WTC11 (cell line): ENCODE data around the gene ANKRD9. TPM values are rescaled to one million over a fixed set of nuclear protein-coding genes. Genes with fewer than 3 reads are reported as not detected.

Experiments used
- ATAC-seq: fragments of 200-7000 bp; cut with Tn5 transposase; 2 replicates; pipeline ENCODE4 v1.10.0; 2021; ENCODE audit warnings: mild to moderate bottlenecking, moderate library complexity
- CTCF ChIA-PET: fragments of 300-600 bp; sonication (Branson Sonifier 250); formaldehyde crosslinking; loops from one replicate; lab custom pipeline; 2021; ENCODE audit warnings: antibody characterized with exemption; lab: Charles Lee
- POLR2A ChIA-PET: fragments of 350-600 bp; sonication (Branson Sonifier 250); formaldehyde crosslinking; loops from one replicate; lab custom pipeline; 2021; ENCODE audit warnings: antibody characterized with exemption; lab: Charles Lee
- DNase-seq: peaks from one replicate; pipeline ENCODE4 v3.0.0; 2021; ENCODE audit warnings: low spot score
- H3K27ac Mint-ChIP-seq: 2 replicates; pipeline ENCODE4 v1.8.0; 2021; ENCODE audit warnings: mixed read lengths
- H3K27me3 Mint-ChIP-seq: 2 replicates; pipeline ENCODE4 v1.8.0; 2021; ENCODE audit warnings: low read depth, mild to moderate bottlenecking, moderate library complexity, mixed read lengths
- H3K36me3 Mint-ChIP-seq: 2 replicates; pipeline ENCODE4 v1.8.0; 2021; ENCODE audit warnings: mixed read lengths
- H3K4me1 Mint-ChIP-seq: 2 replicates; pipeline ENCODE4 v1.8.0; 2022; ENCODE audit warnings: mixed read lengths
- H3K4me3 Mint-ChIP-seq: 2 replicates; pipeline ENCODE4 v1.8.0; 2021; ENCODE audit warnings: mild to moderate bottlenecking, moderate library complexity, mixed read lengths
- H3K9me3 Mint-ChIP-seq: 2 replicates; pipeline ENCODE4 v1.8.0; 2021; ENCODE audit warnings: mixed read lengths
- CBFB ChIP-seq: sonication (generic); formaldehyde crosslinking; IDR thresholded peaks from 2 replicates; pipeline ENCODE4 v1.8.1; 2022; ENCODE audit warnings: mild to moderate bottlenecking, low read depth, missing genetic modification reagents
- E2F1 ChIP-seq: sonication (generic); formaldehyde crosslinking; IDR thresholded peaks from 2 replicates; pipeline ENCODE4 v1.8.0; 2022; ENCODE audit warnings: mild to moderate bottlenecking, missing genetic modification reagents
- E2F4 ChIP-seq: sonication (generic); formaldehyde crosslinking; IDR thresholded peaks from 2 replicates; pipeline ENCODE4 v1.8.1; 2022; ENCODE audit warnings: low read depth, mild to moderate bottlenecking, moderate library complexity, missing genetic modification reagents, borderline replicate concordance
- ESRRA ChIP-seq: sonication (generic); formaldehyde crosslinking; IDR thresholded peaks from 2 replicates; pipeline ENCODE4 v1.8.1; 2022; ENCODE audit warnings: mild to moderate bottlenecking, missing genetic modification reagents, borderline replicate concordance
- FOXP1 ChIP-seq: sonication (generic); formaldehyde crosslinking; IDR thresholded peaks from 2 replicates; pipeline ENCODE4 v1.8.0; 2022; ENCODE audit warnings: missing genetic modification reagents, mild to moderate bottlenecking, moderate library complexity, borderline replicate concordance
- GABPB1 ChIP-seq: sonication (generic); formaldehyde crosslinking; IDR thresholded peaks from 2 replicates; pipeline ENCODE4 v1.8.1; 2023; ENCODE audit warnings: mild to moderate bottlenecking, missing genetic modification reagents
- GRHL2 ChIP-seq: fragments of 250-450 bp; sonication (Bioruptor Pico); IDR thresholded peaks from 2 replicates; pipeline ENCODE4 v1.8.0; 2022; ENCODE audit warnings: mild to moderate bottlenecking, moderate library complexity; ENCODE audit not compliant: insufficient replicate concordance, severe bottlenecking
- HMGXB4 ChIP-seq: sonication (generic); formaldehyde crosslinking; IDR thresholded peaks from 2 replicates; pipeline ENCODE4 v1.8.1; 2023; ENCODE audit warnings: mild to moderate bottlenecking, moderate library complexity, missing genetic modification reagents
- IRF1 ChIP-seq: sonication (generic); formaldehyde crosslinking; IDR thresholded peaks from 2 replicates; pipeline ENCODE4 v1.8.0; 2023; ENCODE audit warnings: missing genetic modification reagents
- JAZF1 ChIP-seq: fragments of 250-450 bp; sonication (Bioruptor Pico); IDR thresholded peaks from 2 replicates; pipeline ENCODE4 v1.9.0; 2021; ENCODE audit warnings: moderate library complexity, mild to moderate bottlenecking, inconsistent platforms
- MYBL2 ChIP-seq: sonication (generic); formaldehyde crosslinking; IDR thresholded peaks from 2 replicates; pipeline ENCODE4 v1.8.1; 2023; ENCODE audit warnings: mild to moderate bottlenecking, moderate library complexity, missing genetic modification reagents
- NR2C2 ChIP-seq: sonication (generic); formaldehyde crosslinking; IDR thresholded peaks from 2 replicates; pipeline ENCODE4 v1.8.0; 2022; ENCODE audit warnings: mild to moderate bottlenecking, missing genetic modification reagents
- NR3C1 ChIP-seq: sonication (generic); formaldehyde crosslinking; conservative IDR thresholded peaks from 2 replicates; pipeline ENCODE4 v1.8.1; 2023; ENCODE audit warnings: low read depth, mild to moderate bottlenecking, missing genetic modification reagents
- OVOL2 ChIP-seq: fragments of 250-450 bp; sonication (Bioruptor Pico); IDR thresholded peaks from 2 replicates; pipeline ENCODE4 v1.9.0; 2021; ENCODE audit warnings: mild to moderate bottlenecking, borderline replicate concordance
- SOX15 ChIP-seq: fragments of 250-450 bp; sonication (Bioruptor Pico); IDR thresholded peaks from 2 replicates; pipeline ENCODE4 v1.9.0; 2021; ENCODE audit warnings: mild to moderate bottlenecking
- TEAD4 ChIP-seq: sonication (generic); formaldehyde crosslinking; IDR thresholded peaks from 2 replicates; pipeline ENCODE4 v1.8.0; 2022; ENCODE audit warnings: mild to moderate bottlenecking, missing genetic modification reagents
- USF2 ChIP-seq: sonication (generic); formaldehyde crosslinking; IDR thresholded peaks from 2 replicates; pipeline ENCODE4 v1.8.1; 2023; ENCODE audit warnings: mild to moderate bottlenecking, missing genetic modification reagents, moderate library complexity
- ZNF121 ChIP-seq: sonication (generic); formaldehyde crosslinking; IDR thresholded peaks from 2 replicates; pipeline ENCODE4 v1.8.0; 2023; ENCODE audit warnings: missing genetic modification reagents
- total RNA-seq: library from RNA; stranded (reverse); gene quantifications from 3 replicates; pipeline ENCODE4 v1.2.3, GENCODE V29; 2021
- TF ChIP-seq, protein P1 (sequence below): fragments of 200-600 bp; IDR thresholded peaks from 2 replicates; pipeline ENCODE4 v1.8.0; 2022; ENCODE audit warnings: antibody characterized with exemption
- TF ChIP-seq, protein P2 (sequence below): fragments of 250-450 bp; sonication (Bioruptor Pico); IDR thresholded peaks from 2 replicates; pipeline ENCODE4 v1.9.0; 2021; ENCODE audit warnings: mild to moderate bottlenecking

ANKRD9 gene
- total RNA-seq, 1 experiment from 2014 or later, result 63.8 TPM

DNA sequence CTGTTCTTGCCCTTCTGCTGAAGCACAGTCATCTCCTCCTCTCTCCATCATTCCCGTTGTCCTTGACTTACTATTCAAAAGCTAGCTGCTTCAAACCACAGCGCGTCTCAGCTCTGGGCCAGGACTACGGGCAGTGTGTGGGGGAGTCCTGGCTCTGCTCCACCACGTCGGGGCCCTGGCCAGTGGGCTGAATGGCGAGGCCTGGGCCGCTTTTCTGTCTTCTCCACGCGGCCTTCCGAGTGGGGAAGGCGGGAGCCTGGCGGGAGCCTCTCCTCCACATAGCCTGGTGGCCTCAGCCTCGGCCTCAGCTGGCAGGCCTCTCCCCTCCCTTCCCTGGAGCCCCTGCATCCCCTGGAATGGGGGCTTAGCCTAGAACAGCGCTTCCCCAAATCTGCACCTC, 16.5 kb downstream of the ANKRD9 start:
- DNase-seq, result no peak
- Mint-ChIP-seq H3K9me3 (no peaks in the 10 kb centered on the region), H3K36me3 (no peaks in the 10 kb centered on the region), H3K4me1 (no peaks in the 10 kb centered on the region), H3K4me3 (no peak overlapping the region), H3K27ac (no peak overlapping the region), H3K27me3 (no peaks in the 10 kb centered on the region)
- ChIA-PET CTCF (no interaction called here), POLR2A (interaction anchor here (0.6 kb wide), 1 partner anchor 416 kb away, joined by 4 read pairs; no protein-coding TSS in a partner anchor)
- no peak for ATAC-seq
- no peak for TF ChIP-seq SOX15 (CRISPR knock-in tag)
- TF ChIP-seq MYBL2 (CRISPR knock-in tag), result no peak
- no peak for TF ChIP-seq E2F1 (CRISPR knock-in tag)
- TF ChIP-seq NR3C1 (CRISPR knock-in tag), result no peak
- TF ChIP-seq, protein P1, sequence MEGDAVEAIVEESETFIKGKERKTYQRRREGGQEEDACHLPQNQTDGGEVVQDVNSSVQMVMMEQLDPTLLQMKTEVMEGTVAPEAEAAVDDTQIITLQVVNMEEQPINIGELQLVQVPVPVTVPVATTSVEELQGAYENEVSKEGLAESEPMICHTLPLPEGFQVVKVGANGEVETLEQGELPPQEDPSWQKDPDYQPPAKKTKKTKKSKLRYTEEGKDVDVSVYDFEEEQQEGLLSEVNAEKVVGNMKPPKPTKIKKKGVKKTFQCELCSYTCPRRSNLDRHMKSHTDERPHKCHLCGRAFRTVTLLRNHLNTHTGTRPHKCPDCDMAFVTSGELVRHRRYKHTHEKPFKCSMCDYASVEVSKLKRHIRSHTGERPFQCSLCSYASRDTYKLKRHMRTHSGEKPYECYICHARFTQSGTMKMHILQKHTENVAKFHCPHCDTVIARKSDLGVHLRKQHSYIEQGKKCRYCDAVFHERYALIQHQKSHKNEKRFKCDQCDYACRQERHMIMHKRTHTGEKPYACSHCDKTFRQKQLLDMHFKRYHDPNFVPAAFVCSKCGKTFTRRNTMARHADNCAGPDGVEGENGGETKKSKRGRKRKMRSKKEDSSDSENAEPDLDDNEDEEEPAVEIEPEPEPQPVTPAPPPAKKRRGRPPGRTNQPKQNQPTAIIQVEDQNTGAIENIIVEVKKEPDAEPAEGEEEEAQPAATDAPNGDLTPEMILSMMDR, result no peak
- TF ChIP-seq JAZF1 (CRISPR knock-in tag), result no peak
- no peak for TF ChIP-seq IRF1 (CRISPR knock-in tag)
- no peak for TF ChIP-seq OVOL2 (CRISPR knock-in tag)
- TF ChIP-seq E2F4 (CRISPR knock-in tag), result no peak
- TF ChIP-seq CBFB (CRISPR knock-in tag), result no peak
- TF ChIP-seq, protein P2, sequence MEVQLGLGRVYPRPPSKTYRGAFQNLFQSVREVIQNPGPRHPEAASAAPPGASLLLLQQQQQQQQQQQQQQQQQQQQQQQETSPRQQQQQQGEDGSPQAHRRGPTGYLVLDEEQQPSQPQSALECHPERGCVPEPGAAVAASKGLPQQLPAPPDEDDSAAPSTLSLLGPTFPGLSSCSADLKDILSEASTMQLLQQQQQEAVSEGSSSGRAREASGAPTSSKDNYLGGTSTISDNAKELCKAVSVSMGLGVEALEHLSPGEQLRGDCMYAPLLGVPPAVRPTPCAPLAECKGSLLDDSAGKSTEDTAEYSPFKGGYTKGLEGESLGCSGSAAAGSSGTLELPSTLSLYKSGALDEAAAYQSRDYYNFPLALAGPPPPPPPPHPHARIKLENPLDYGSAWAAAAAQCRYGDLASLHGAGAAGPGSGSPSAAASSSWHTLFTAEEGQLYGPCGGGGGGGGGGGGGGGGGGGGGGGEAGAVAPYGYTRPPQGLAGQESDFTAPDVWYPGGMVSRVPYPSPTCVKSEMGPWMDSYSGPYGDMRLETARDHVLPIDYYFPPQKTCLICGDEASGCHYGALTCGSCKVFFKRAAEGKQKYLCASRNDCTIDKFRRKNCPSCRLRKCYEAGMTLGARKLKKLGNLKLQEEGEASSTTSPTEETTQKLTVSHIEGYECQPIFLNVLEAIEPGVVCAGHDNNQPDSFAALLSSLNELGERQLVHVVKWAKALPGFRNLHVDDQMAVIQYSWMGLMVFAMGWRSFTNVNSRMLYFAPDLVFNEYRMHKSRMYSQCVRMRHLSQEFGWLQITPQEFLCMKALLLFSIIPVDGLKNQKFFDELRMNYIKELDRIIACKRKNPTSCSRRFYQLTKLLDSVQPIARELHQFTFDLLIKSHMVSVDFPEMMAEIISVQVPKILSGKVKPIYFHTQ (CRISPR knock-in tag), result no peak
- no peak for TF ChIP-seq USF2 (CRISPR knock-in tag)
- TF ChIP-seq ZNF121 (CRISPR knock-in tag), result no peak
- no peak for TF ChIP-seq TEAD4 (CRISPR knock-in tag)

- H3K4me3 Mint-ChIP-seq, result no peak overlapping the region
- no peaks in the 10 kb centered on the region for H3K9me3 Mint-ChIP-seq
- ChIA-PET CTCF (no interaction called here), POLR2A (no interaction called here)
- H3K36me3 Mint-ChIP-seq, result no peaks in the 10 kb centered on the region
- H3K27me3 Mint-ChIP-seq, result no peaks in the 10 kb centered on the region
- no peaks in the 10 kb centered on the region for H3K4me1 Mint-ChIP-seq
- no peak for DNase-seq
- TF ChIP-seq TEAD4 (CRISPR knock-in tag) (no peak), NR2C2 (CRISPR knock-in tag) (no peak), HMGXB4 (CRISPR knock-in tag) (no peak), JAZF1 (CRISPR knock-in tag) (no peak), E2F4 (CRISPR knock-in tag) (no peak), ESRRA (no peak), FOXP1 (CRISPR knock-in tag) (no peak), GRHL2 (CRISPR knock-in tag) (no peak), GABPB1 (CRISPR knock-in tag) (no peak)
- H3K27ac Mint-ChIP-seq, result no peak overlapping the region
- no peak for ATAC-seq
Measured at GRCh38 chr14:102492531-102492910, 17.1 kb downstream of the ANKRD9 start.
